PC-3 (cell line): ENCODE results near the gene GAS7. TPM values are rescaled to one million over a fixed set of nuclear protein-coding genes. Genes with fewer than 3 reads are reported as not detected.

ENCODE experiments used
- ATAC-seq: fragments of 200-7000 bp; cut with Tn5 transposase; 2 replicates; pipeline ENCODE4 v1.9.1; 2020; ENCODE audit warnings: mild to moderate bottlenecking, moderate library complexity
- BruUV-seq: library from RNA; stranded (reverse); fragments of 400-500 nt; replicated peaks from 2 replicates; lab custom pipeline; 2021; lab: Mats Ljungman, UMichigan
- CTCF ChIA-PET: fragments of 300-600 bp; sonication (Branson Sonifier 250); formaldehyde crosslinking; loops from one replicate; lab custom pipeline; 2022; ENCODE audit warnings: antibody characterized with exemption; lab: Charles Lee
- POLR2A ChIA-PET: fragments of 300-600 bp; sonication (Branson Sonifier 250); formaldehyde crosslinking; loops from one replicate; lab custom pipeline; 2022; ENCODE audit warnings: antibody characterized with exemption; ENCODE audit not compliant: unreplicated experiment; lab: Charles Lee
- DNase-seq: peaks from one replicate; pipeline ENCODE4 v3.0.0-alpha.2; 2015
- H2AFZ ChIP-seq: fragments of 300-600 bp; sonication (generic); 2 replicates; pipeline ENCODE4 v1.6.0; 2016; ENCODE audit warnings: antibody characterized with exemption, low read length
- H3F3A ChIP-seq: fragments of 300-600 bp; sonication (generic); one replicate; pipeline ENCODE4 v1.6.0; 2017; ENCODE audit warnings: antibody characterized with exemption, low read length, control low read depth, mild to moderate bottlenecking; ENCODE audit not compliant: unreplicated experiment
- H3K27ac ChIP-seq: fragments of 300-600 bp; sonication (generic); 2 replicates; pipeline ENCODE4 v1.5.1; 2016; ENCODE audit warnings: mild to moderate bottlenecking, low read length
- H3K27me3 ChIP-seq: fragments of 300-600 bp; sonication (generic); 2 replicates; pipeline ENCODE4 v1.6.1; 2016; ENCODE audit warnings: low read length, mixed read lengths
- H3K36me3 ChIP-seq: fragments of 300-600 bp; sonication (generic); 2 replicates; pipeline ENCODE4 v1.6.1; 2016; ENCODE audit warnings: low read depth, mixed run types, low read length, mixed read lengths
- H3K4me1 ChIP-seq: fragments of 300-600 bp; sonication (generic); 2 replicates; pipeline ENCODE4 v1.5.1; 2016; ENCODE audit warnings: low read length; ENCODE audit not compliant: insufficient read depth
- H3K4me2 ChIP-seq: fragments of 300-600 bp; sonication (generic); 2 replicates; pipeline ENCODE4 v1.6.0; 2016; ENCODE audit warnings: low read length
- H3K4me3 ChIP-seq: fragments of 300-600 bp; sonication (generic); 2 replicates; pipeline ENCODE4 v1.5.1; 2016; ENCODE audit warnings: mild to moderate bottlenecking, low read length, mixed read lengths
- H3K79me2 ChIP-seq: fragments of 300-600 bp; sonication (generic); 2 replicates; pipeline ENCODE4 v1.6.1; 2017; ENCODE audit warnings: low read length, mixed read lengths
- H3K9ac ChIP-seq: fragments of 300-600 bp; sonication (generic); 2 replicates; pipeline ENCODE4 v1.6.0; 2016; ENCODE audit warnings: mild to moderate bottlenecking, low read length
- H3K9me2 ChIP-seq: fragments of 300-600 bp; sonication (generic); replicated peaks from 2 replicates; pipeline ENCODE4 v1.6.1; 2016; ENCODE audit warnings: mixed run types, low read length, mixed read lengths
- H3K9me3 ChIP-seq: fragments of 300-600 bp; sonication (generic); 2 replicates; pipeline ENCODE4 v1.6.1; 2016; ENCODE audit warnings: low read length, mixed read lengths
- H4K20me1 ChIP-seq: fragments of 300-600 bp; sonication (generic); 2 replicates; pipeline ENCODE4 v1.6.1; 2016; ENCODE audit warnings: low read length, mixed read lengths
- EZH2 ChIP-seq: fragments of 300-600 bp; sonication (generic); IDR thresholded peaks from one replicate; pipeline ENCODE4 v1.6.1; 2017; ENCODE audit warnings: antibody characterized with exemption, mild to moderate bottlenecking, low read length; ENCODE audit not compliant: unreplicated experiment
- EZH2phosphoT487 ChIP-seq: fragments of 300-600 bp; sonication (generic); IDR thresholded peaks from 2 replicates; pipeline ENCODE4 v1.6.1; 2018; ENCODE audit warnings: mild to moderate bottlenecking, antibody characterized with exemption, low read length, borderline replicate concordance
- intact Hi-C: fragments of 100-400 bp; cut with micrococcal nuclease; formaldehyde crosslinking; loops from 2 replicates; pipeline ENCODE4 v1.9.0; 2023
- total RNA-seq: library from RNA; depleted of rRNA; stranded (reverse); fragments of >200 nt; gene quantifications from 2 replicates; pipeline ENCODE4 v1.2.3, GENCODE V29; 2014
- TF ChIP-seq, protein P1 (sequence below): fragments of 300-600 bp; sonication (generic); conservative IDR thresholded peaks from 2 replicates; pipeline ENCODE4 v1.5.1; 2017; ENCODE audit warnings: antibody characterized with exemption, low read depth, mild to moderate bottlenecking, low read length

GAS7 gene
- total RNA-seq, 1 experiment from 2014 or later: not detected

DNA sequence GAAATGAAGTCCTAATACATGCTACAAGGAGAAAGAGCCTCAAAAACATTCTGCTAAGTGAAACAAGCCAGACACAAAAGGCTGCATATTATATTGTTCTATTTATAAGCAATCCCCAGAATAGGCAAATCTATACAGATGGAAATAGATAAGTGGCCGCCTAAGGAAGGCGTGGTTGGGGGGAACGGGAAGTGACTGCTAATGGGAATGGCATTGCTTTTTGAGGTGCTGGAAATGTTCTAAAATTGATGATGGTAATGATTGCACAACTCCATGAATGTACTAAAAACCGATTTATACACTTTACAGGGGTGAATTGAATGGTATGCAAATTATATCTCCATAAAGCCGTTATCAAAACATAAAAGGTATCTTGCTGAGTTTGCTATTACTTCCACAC is 67.7 kb downstream of the GAS7 start:
- Histone ChIP-seq H3K4me3 (no peak overlapping the region), H3K9me3 (no peaks in the 10 kb centered on the region), H3K79me2 (no peaks in the 10 kb centered on the region), H3K4me1 (no peaks in the 10 kb centered on the region), H3K9ac (no peak overlapping the region), H2AFZ (no peak overlapping the region), H3K4me2 (no peak overlapping the region), H3K9me2 (no peaks in the 10 kb centered on the region), H3K27me3 (no peaks in the 10 kb centered on the region), H3F3A (no peaks in the 10 kb centered on the region), H3K36me3 (no peaks in the 10 kb centered on the region), H4K20me1 (no peaks in the 10 kb centered on the region), H3K27ac (no peak overlapping the region)
- ATAC-seq (no peak), DNase-seq (no peak)
- no TSS peak for BruUV-seq
- TF ChIP-seq, protein P1, sequence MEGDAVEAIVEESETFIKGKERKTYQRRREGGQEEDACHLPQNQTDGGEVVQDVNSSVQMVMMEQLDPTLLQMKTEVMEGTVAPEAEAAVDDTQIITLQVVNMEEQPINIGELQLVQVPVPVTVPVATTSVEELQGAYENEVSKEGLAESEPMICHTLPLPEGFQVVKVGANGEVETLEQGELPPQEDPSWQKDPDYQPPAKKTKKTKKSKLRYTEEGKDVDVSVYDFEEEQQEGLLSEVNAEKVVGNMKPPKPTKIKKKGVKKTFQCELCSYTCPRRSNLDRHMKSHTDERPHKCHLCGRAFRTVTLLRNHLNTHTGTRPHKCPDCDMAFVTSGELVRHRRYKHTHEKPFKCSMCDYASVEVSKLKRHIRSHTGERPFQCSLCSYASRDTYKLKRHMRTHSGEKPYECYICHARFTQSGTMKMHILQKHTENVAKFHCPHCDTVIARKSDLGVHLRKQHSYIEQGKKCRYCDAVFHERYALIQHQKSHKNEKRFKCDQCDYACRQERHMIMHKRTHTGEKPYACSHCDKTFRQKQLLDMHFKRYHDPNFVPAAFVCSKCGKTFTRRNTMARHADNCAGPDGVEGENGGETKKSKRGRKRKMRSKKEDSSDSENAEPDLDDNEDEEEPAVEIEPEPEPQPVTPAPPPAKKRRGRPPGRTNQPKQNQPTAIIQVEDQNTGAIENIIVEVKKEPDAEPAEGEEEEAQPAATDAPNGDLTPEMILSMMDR: no peak
- ChIA-PET POLR2A (no interaction called here), CTCF (no interaction called here)
- intact Hi-C loops: no loop called here

DNA sequence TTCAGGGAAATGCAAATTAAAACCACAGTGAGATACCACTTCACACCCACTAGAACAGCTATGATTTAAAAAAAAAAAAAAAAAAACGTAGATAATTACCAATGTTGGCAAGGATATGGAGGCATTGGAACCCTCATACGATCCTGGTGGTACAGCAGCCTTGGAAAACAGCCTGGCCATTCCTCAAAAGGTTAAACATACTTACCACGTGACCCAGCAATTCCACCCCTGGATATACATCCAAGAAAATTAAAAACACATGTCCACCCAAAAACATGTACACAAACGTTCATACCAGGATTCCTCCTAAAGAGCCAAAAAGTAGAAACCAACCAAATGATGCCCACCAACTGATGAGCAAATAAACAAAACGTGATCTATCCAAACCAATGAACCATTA is 68.1 kb downstream of the GAS7 start:
- Histone ChIP-seq H3F3A (no peaks in the 10 kb centered on the region), H3K79me2 (no peaks in the 10 kb centered on the region), H3K9ac (no peak overlapping the region), H3K9me2 (no peaks in the 10 kb centered on the region), H3K36me3 (no peaks in the 10 kb centered on the region), H3K27me3 (no peaks in the 10 kb centered on the region), H4K20me1 (no peaks in the 10 kb centered on the region), H3K4me2 (no peak overlapping the region), H3K4me3 (no peak overlapping the region), H2AFZ (no peak overlapping the region), H3K4me1 (no peaks in the 10 kb centered on the region), H3K9me3 (no peaks in the 10 kb centered on the region), H3K27ac (no peak overlapping the region)
- ChIA-PET CTCF (no interaction called here), POLR2A (no interaction called here)
- BruUV-seq: no TSS peak
- intact Hi-C loops: no loop called here
- TF ChIP-seq, protein P1: no peak
- TF ChIP-seq EZH2phosphoT487: no peak
- no peak for TF ChIP-seq EZH2
- ATAC-seq: no peak
- DNase-seq: no peak

DNA sequence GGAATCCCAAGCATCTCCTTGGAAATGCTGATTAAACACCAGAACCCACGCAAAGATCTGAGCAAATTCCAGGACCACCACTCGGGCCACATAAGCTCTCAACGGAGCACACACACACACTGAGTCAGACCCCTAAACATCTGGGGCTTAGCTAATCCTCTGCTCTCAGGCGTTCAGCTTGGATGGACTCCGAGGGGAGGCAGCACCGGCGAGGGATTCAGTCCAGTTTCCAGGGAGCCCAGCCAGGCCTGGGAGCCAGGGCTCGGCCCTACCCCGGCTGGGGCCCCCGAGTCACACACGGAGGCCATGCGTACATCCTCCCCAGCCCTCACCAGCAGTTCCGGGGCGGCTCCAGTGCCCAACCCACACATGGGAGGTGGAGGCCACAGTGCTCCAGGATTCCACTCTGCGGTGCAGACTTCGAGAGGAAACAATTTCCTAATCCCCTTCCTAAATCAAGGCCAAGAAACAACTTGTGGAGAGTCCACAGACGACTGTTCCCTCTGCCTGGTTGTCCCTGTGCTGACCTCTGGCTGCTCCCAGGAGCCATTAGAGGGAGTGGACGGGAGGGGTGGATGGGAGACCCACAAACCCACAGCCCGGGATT is 70.5 kb downstream of the GAS7 start:
- DNase-seq: no peak
- no peak for TF ChIP-seq EZH2
- TF ChIP-seq, protein P1: no peak
- TF ChIP-seq EZH2phosphoT487: no peak
- Histone ChIP-seq H3K27me3 (no peaks in the 10 kb centered on the region), H3K4me2 (no peak overlapping the region), H2AFZ (no peak overlapping the region), H4K20me1 (no peaks in the 10 kb centered on the region), H3K9ac (no peak overlapping the region), H3K36me3 (no peaks in the 10 kb centered on the region), H3K79me2 (no peaks in the 10 kb centered on the region), H3K27ac (no peak overlapping the region), H3K4me1 (no peaks in the 10 kb centered on the region), H3K4me3 (no peak overlapping the region), H3K9me3 (no peaks in the 10 kb centered on the region), H3K9me2 (no peaks in the 10 kb centered on the region), H3F3A (no peaks in the 10 kb centered on the region)
- BruUV-seq: no TSS peak
- no peak for ATAC-seq
- intact Hi-C loops: no loop called here
- CTCF ChIA-PET: no interaction called here
- POLR2A ChIA-PET: no interaction called here
